HEK293 (cell line): ENCODE data around the gene IL11RA.

Source experiments
- CTCF ChIA-PET: fragments of 350-600 bp; formaldehyde crosslinking; extraction: SDS; loops from one replicate; lab custom pipeline; 2021; ENCODE audit warnings: antibody characterized with exemption; lab: Yijun Ruan, JAX
- POLR2A ChIA-PET: fragments of 300-600 bp; formaldehyde crosslinking; extraction: SDS; loops from one replicate; lab custom pipeline; 2020; ENCODE audit warnings: antibody characterized with exemption, inconsistent platforms; lab: Yijun Ruan, JAX
- H3K27ac ChIP-seq: fragments of 200-500 bp; sonication (Bioruptor generic); 2 replicates; pipeline ENCODE4 v1.5.1; 2014; ENCODE audit warnings: low read depth, low read length, control low read depth, inconsistent platforms; ENCODE audit errors: extremely low read depth
- H3K36me3 ChIP-seq, 2 experiments: fragments of 200-500 bp in 1 of 2; sonication (Bioruptor generic) in 1 of 2; 1 replicate in 1 of 2; 2 replicates in 1 of 2; pipeline ENCODE4 v1.5.1; 2014 to 2017; ENCODE audit warnings: inconsistent platforms in 2 of 2, low read length in 2 of 2; ENCODE audit not compliant: control insufficient read depth in 2 of 2, insufficient read depth in 1 of 2
- H3K4me1 ChIP-seq: fragments of 200-500 bp; sonication (Bioruptor generic); 2 replicates; pipeline ENCODE4 v1.5.1; 2014; ENCODE audit warnings: mild to moderate bottlenecking, low read length, inconsistent platforms; ENCODE audit not compliant: control insufficient read depth, insufficient read depth
- H3K4me3 ChIP-seq: 2 replicates; pipeline ENCODE4 v1.5.1; 2011; ENCODE audit warnings: low read depth, mild to moderate bottlenecking, control low read depth, low read length, moderate library complexity
- H3K9me3 ChIP-seq: fragments of 200-500 bp; sonication (Bioruptor generic); 2 replicates; pipeline ENCODE4 v1.5.1; 2014; ENCODE audit warnings: low read depth, low read length, inconsistent platforms; ENCODE audit not compliant: control insufficient read depth, insufficient read depth
- FEZF1 ChIP-seq: fragments of 450-650 bp; formaldehyde crosslinking; IDR thresholded peaks from 2 replicates; pipeline ENCODE4 v1.5.1; 2016; ENCODE audit warnings: missing biosample characterization, missing genetic modification characterization
- KLF9 ChIP-seq: fragments of 450-650 bp; formaldehyde crosslinking; IDR thresholded peaks from 2 replicates; pipeline ENCODE4 v1.5.1; 2016; ENCODE audit warnings: missing biosample characterization, missing genetic modification characterization, low read depth
- ZBTB7A ChIP-seq: fragments of 450-650 bp; formaldehyde crosslinking; IDR thresholded peaks from 2 replicates; pipeline ENCODE4 v1.5.1; 2016; ENCODE audit warnings: low read depth, missing biosample characterization, missing genetic modification characterization
- ZNF146 ChIP-seq: fragments of 450-650 bp; formaldehyde crosslinking; IDR thresholded peaks from 2 replicates; pipeline ENCODE4 v1.5.1; 2016; ENCODE audit warnings: missing biosample characterization, missing genetic modification characterization
- ZNF155 ChIP-seq: fragments of 450-650 bp; formaldehyde crosslinking; IDR thresholded peaks from 2 replicates; pipeline ENCODE4 v1.5.1; 2016; ENCODE audit warnings: missing biosample characterization, missing genetic modification characterization
- ZNF174 ChIP-seq: fragments of 450-650 bp; formaldehyde crosslinking; IDR thresholded peaks from 2 replicates; pipeline ENCODE4 v1.5.0; 2017; ENCODE audit warnings: missing biosample characterization, mild to moderate bottlenecking, missing genetic modification characterization
- ZNF221 ChIP-seq: fragments of 450-650 bp; formaldehyde crosslinking; IDR thresholded peaks from 2 replicates; pipeline ENCODE4 v1.5.1; 2017; ENCODE audit warnings: missing biosample characterization, missing genetic modification characterization, borderline replicate concordance
- ZNF354C ChIP-seq: fragments of 450-650 bp; formaldehyde crosslinking; IDR thresholded peaks from 2 replicates; pipeline ENCODE4 v1.5.1; 2016; ENCODE audit warnings: missing biosample characterization, missing genetic modification characterization, low read depth, borderline replicate concordance
- ZNF423 ChIP-seq: fragments of 450-650 bp; formaldehyde crosslinking; IDR thresholded peaks from 2 replicates; pipeline ENCODE4 v1.5.1; 2016; ENCODE audit warnings: missing biosample characterization, missing genetic modification characterization
- ZNF473 ChIP-seq: fragments of 450-650 bp; formaldehyde crosslinking; IDR thresholded peaks from 2 replicates; pipeline ENCODE4 v1.5.1; 2017; ENCODE audit warnings: missing biosample characterization, missing genetic modification characterization
- ZNF529 ChIP-seq: fragments of 450-650 bp; formaldehyde crosslinking; IDR thresholded peaks from 2 replicates; pipeline ENCODE4 v1.5.1; 2017; ENCODE audit warnings: missing genetic modification characterization, missing biosample characterization; ENCODE audit not compliant: insufficient replicate concordance
- ZNF558 ChIP-seq: fragments of 450-650 bp; formaldehyde crosslinking; IDR thresholded peaks from 2 replicates; pipeline ENCODE4 v1.5.1; 2016; ENCODE audit warnings: missing biosample characterization, missing genetic modification characterization
- ZNF585B ChIP-seq: fragments of 450-650 bp; formaldehyde crosslinking; IDR thresholded peaks from 2 replicates; pipeline ENCODE4 v1.5.1; 2016; ENCODE audit warnings: missing biosample characterization, missing genetic modification characterization
- ZNF660 ChIP-seq: fragments of 450-650 bp; IDR thresholded peaks from 2 replicates; pipeline ENCODE4 v1.5.1; 2018; ENCODE audit warnings: missing biosample characterization, mild to moderate bottlenecking, missing genetic modification characterization
- ZNF777 ChIP-seq: fragments of 450-650 bp; formaldehyde crosslinking; IDR thresholded peaks from 2 replicates; pipeline ENCODE4 v1.5.1; 2017; ENCODE audit warnings: missing biosample characterization, missing genetic modification characterization, borderline replicate concordance
- ZNF843 ChIP-seq: fragments of 450-650 bp; formaldehyde crosslinking; IDR thresholded peaks from 2 replicates; pipeline ENCODE4 v1.5.1; 2016; ENCODE audit warnings: missing biosample characterization, missing genetic modification characterization
- TF ChIP-seq, protein P1 (sequence below): fragments of 450-650 bp; formaldehyde crosslinking; IDR thresholded peaks from 2 replicates; pipeline ENCODE4 v1.5.1; 2016; ENCODE audit warnings: missing biosample characterization, missing genetic modification characterization
- TF ChIP-seq, protein P2 (sequence below): fragments of 450-650 bp; formaldehyde crosslinking; IDR thresholded peaks from 2 replicates; pipeline ENCODE4 v1.5.1; 2016; ENCODE audit warnings: missing biosample characterization, missing genetic modification characterization
- TF ChIP-seq, protein P3 (sequence below): fragments of 450-650 bp; formaldehyde crosslinking; IDR thresholded peaks from 2 replicates; pipeline ENCODE4 v1.5.1; 2017; ENCODE audit warnings: missing biosample characterization, missing genetic modification characterization
- TF ChIP-seq, protein P4 (sequence below): fragments of 450-650 bp; formaldehyde crosslinking; IDR thresholded peaks from 2 replicates; pipeline ENCODE4 v1.5.1; 2016; ENCODE audit warnings: missing biosample characterization, missing genetic modification characterization

Gene IL11RA

DNA sequence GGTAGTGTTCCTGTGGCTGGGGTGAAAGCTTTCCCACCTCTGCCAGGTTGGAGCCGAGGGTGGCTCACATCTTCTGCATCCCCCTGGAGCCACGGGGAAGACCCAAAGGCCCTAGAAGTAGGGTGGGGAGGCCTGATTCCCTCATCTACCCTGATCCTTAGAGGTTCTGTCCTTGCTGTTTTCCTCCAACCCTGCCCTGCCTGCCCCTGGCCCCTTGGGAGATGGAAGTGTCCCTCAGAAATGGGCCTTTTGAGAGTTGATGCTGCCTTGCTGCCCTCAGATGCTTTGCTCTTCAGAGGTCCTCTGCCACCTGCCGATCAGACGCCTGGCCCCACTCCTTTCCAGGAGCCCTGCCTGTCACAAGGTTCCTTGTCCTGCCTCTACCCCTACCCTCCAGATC is 32.8 kb downstream of the IL11RA start:
- H3K4me1 ChIP-seq: no peaks in the 10 kb centered on the region
- CTCF ChIA-PET: interaction anchor here (8.3 kb wide), 1 partner anchor 17 kb away, joined by 99 read pairs; no protein-coding TSS in a partner anchor
- TF ChIP-seq, protein P1, sequence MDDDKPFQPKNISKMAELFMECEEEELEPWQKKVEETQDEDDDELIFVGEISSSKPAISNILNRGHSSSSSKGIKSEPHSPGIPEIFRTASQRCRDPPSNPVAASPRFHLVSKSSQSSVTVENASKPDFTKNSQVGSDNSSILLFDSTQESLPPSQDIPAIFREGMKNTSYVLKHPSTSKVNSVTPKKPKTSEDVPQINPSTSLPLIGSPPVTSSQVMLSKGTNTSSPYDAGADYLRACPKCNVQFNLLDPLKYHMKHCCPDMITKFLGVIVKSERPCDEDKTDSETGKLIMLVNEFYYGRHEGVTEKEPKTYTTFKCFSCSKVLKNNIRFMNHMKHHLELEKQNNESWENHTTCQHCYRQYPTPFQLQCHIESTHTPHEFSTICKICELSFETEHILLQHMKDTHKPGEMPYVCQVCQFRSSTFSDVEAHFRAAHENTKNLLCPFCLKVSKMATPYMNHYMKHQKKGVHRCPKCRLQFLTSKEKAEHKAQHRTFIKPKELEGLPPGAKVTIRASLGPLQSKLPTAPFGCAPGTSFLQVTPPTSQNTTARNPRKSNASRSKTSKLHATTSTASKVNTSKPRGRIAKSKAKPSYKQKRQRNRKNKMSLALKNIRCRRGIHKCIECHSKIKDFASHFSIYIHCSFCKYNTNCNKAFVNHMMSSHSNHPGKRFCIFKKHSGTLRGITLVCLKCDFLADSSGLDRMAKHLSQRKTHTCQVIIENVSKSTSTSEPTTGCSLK: no peak
- TF ChIP-seq ZNF529 (tag by site-specific recombination) (no peak), ZNF473 (tag by site-specific recombination) (no peak), ZNF585B (tag by site-specific recombination) (no peak), ZNF221 (tag by site-specific recombination) (no peak), ZNF558 (tag by site-specific recombination) (no peak), KLF9 (tag by site-specific recombination) (no peak), FEZF1 (tag by site-specific recombination) (no peak), ZNF174 (tag by site-specific recombination) (no peak), ZNF354C (tag by site-specific recombination) (no peak), ZNF155 (tag by site-specific recombination) (no peak), ZNF843 (no peak), ZNF146 (tag by site-specific recombination) (no peak), ZBTB7A (tag by site-specific recombination) (no peak), ZNF777 (tag by site-specific recombination) (no peak), ZNF660 (tag by site-specific recombination) (no peak), ZNF423 (tag by site-specific recombination) (no peak)
- TF ChIP-seq, protein P2, sequence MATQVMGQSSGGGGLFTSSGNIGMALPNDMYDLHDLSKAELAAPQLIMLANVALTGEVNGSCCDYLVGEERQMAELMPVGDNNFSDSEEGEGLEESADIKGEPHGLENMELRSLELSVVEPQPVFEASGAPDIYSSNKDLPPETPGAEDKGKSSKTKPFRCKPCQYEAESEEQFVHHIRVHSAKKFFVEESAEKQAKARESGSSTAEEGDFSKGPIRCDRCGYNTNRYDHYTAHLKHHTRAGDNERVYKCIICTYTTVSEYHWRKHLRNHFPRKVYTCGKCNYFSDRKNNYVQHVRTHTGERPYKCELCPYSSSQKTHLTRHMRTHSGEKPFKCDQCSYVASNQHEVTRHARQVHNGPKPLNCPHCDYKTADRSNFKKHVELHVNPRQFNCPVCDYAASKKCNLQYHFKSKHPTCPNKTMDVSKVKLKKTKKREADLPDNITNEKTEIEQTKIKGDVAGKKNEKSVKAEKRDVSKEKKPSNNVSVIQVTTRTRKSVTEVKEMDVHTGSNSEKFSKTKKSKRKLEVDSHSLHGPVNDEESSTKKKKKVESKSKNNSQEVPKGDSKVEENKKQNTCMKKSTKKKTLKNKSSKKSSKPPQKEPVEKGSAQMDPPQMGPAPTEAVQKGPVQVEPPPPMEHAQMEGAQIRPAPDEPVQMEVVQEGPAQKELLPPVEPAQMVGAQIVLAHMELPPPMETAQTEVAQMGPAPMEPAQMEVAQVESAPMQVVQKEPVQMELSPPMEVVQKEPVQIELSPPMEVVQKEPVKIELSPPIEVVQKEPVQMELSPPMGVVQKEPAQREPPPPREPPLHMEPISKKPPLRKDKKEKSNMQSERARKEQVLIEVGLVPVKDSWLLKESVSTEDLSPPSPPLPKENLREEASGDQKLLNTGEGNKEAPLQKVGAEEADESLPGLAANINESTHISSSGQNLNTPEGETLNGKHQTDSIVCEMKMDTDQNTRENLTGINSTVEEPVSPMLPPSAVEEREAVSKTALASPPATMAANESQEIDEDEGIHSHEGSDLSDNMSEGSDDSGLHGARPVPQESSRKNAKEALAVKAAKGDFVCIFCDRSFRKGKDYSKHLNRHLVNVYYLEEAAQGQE (tag by site-specific recombination): no peak
- TF ChIP-seq, protein P3, sequence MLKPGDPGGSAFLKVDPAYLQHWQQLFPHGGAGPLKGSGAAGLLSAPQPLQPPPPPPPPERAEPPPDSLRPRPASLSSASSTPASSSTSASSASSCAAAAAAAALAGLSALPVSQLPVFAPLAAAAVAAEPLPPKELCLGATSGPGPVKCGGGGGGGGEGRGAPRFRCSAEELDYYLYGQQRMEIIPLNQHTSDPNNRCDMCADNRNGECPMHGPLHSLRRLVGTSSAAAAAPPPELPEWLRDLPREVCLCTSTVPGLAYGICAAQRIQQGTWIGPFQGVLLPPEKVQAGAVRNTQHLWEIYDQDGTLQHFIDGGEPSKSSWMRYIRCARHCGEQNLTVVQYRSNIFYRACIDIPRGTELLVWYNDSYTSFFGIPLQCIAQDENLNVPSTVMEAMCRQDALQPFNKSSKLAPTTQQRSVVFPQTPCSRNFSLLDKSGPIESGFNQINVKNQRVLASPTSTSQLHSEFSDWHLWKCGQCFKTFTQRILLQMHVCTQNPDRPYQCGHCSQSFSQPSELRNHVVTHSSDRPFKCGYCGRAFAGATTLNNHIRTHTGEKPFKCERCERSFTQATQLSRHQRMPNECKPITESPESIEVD (tag by site-specific recombination): no peak
- TF ChIP-seq, protein P4, sequence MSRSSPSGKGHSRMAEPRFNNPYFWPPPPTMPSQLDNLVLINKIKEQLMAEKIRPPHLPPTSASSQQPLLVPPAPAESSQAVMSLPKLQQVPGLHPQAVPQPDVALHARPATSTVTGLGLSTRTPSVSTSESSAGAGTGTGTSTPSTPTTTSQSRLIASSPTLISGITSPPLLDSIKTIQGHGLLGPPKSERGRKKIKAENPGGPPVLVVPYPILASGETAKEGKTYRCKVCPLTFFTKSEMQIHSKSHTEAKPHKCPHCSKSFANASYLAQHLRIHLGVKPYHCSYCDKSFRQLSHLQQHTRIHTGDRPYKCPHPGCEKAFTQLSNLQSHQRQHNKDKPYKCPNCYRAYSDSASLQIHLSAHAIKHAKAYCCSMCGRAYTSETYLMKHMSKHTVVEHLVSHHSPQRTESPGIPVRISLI (tag by site-specific recombination): no peak
- POLR2A ChIA-PET: no interaction called here
- H3K4me3 ChIP-seq: no peak overlapping the region
- H3K9me3 ChIP-seq: no peaks in the 10 kb centered on the region
- H3K27ac ChIP-seq: no peak overlapping the region
- H3K36me3 ChIP-seq: no peaks in the 10 kb centered on the region
